ENCODE results near the gene ACBD7. TPM values are rescaled to one million over a fixed set of nuclear protein-coding genes. Genes with fewer than 3 reads are reported as not detected.

The ACBD7 gene
- total RNA-seq, 1 experiment from 2014 or later, result 1.8 TPM

- in situ Hi-C loops (cut with HindIII; ENCODE audit: low pct_unique_long_range_greater_than_20kb, low sequenced_read_pairs) (no loop called here), intact Hi-C loops (cut with micrococcal nuclease; ENCODE audit: unreplicated experiment) (no loop called here)
- DNase-seq (ENCODE audit: low read depth, low spot score) (no peak), ATAC-seq (no peak)
- POLR2A ChIA-PET, result no interaction called here
- no peaks in the 10 kb centered on the region for H3K4me1 ChIP-seq (ENCODE audit: control insufficient read depth, insufficient read depth, low read length)
- H3K36me3 ChIP-seq (ENCODE audit: control insufficient read depth, insufficient read depth, low read length), result no peaks in the 10 kb centered on the region
- no TSS peak for BruUV-seq (replicated peaks)
- TF ChIP-seq SIN3A (IDR thresholded peaks at IDR 0.05; ENCODE audit: borderline replicate concordance, insufficient read depth, low read depth, low read length), result no peak
- no peak for TF ChIP-seq REST (IDR thresholded peaks at IDR 0.05; ENCODE audit: insufficient read depth in 1 of 2, low read depth in 2 of 2, low read length in 1 of 2)
- TF ChIP-seq POLR2AphosphoS5 (IDR thresholded peaks at IDR 0.05; ENCODE audit: low read depth, low read length), result no peak
- TF ChIP-seq TCF7L2 (IDR thresholded peaks at IDR 0.05; ENCODE audit: low read depth, low read length), result no peak
- no peak for TF ChIP-seq CTCF (IDR thresholded peaks at IDR 0.05)
- CTCF ChIA-PET, result no interaction called here
- H3K4me3 ChIP-seq (ENCODE audit: low read depth in 2 of 2, low read length in 2 of 2), result no peak overlapping the region
- H3K27me3 ChIP-seq (ENCODE audit: control insufficient read depth, insufficient read depth, low read length), result no peaks in the 10 kb centered on the region
- H3K27ac ChIP-seq (ENCODE audit: low read length), result no peak overlapping the region
- H3K9me3 ChIP-seq (ENCODE audit: control insufficient read depth, insufficient read depth, low read depth, low read length), result no peaks in the 10 kb centered on the region
Measured at GRCh38 chr10:15046626-15047025, 42.0 kb downstream of the ACBD7 start.

- POLR2A ChIA-PET, result no interaction called here
Measured at GRCh38 chr10:15045380-15045779, 43.2 kb downstream of the ACBD7 start.

More at GRCh38 chr10:15045380-15045779, 43.2 kb downstream of the ACBD7 start:
- no peaks in the 10 kb centered on the region for H3K9me3 ChIP-seq (ENCODE audit: control insufficient read depth, insufficient read depth, low read depth, low read length)
- TF ChIP-seq REST (IDR thresholded peaks at IDR 0.05; ENCODE audit: insufficient read depth in 1 of 2, low read depth in 2 of 2, low read length in 1 of 2), result no peak
- no peak for TF ChIP-seq SIN3A (IDR thresholded peaks at IDR 0.05; ENCODE audit: borderline replicate concordance, insufficient read depth, low read depth, low read length)
- no peak for TF ChIP-seq TCF7L2 (IDR thresholded peaks at IDR 0.05; ENCODE audit: low read depth, low read length)
- TF ChIP-seq POLR2AphosphoS5 (IDR thresholded peaks at IDR 0.05; ENCODE audit: low read depth, low read length), result no peak
- TF ChIP-seq CTCF (IDR thresholded peaks at IDR 0.05), result no peak
- CTCF ChIA-PET, result no interaction called here
- H3K27me3 ChIP-seq (ENCODE audit: control insufficient read depth, insufficient read depth, low read length), result no peaks in the 10 kb centered on the region
- intact Hi-C loops (cut with micrococcal nuclease; ENCODE audit: unreplicated experiment), result no loop called here
- H3K4me1 ChIP-seq (ENCODE audit: control insufficient read depth, insufficient read depth, low read length), result no peaks in the 10 kb centered on the region
- no peak overlapping the region for H3K4me3 ChIP-seq (ENCODE audit: low read depth in 2 of 2, low read length in 2 of 2)
- DNase-seq (ENCODE audit: low read depth, low spot score) (no peak), ATAC-seq (no peak)
- H3K27ac ChIP-seq (ENCODE audit: low read length), result no peak overlapping the region
- in situ Hi-C loops (cut with HindIII; ENCODE audit: low pct_unique_long_range_greater_than_20kb, low sequenced_read_pairs), result no loop called here
- no peaks in the 10 kb centered on the region for H3K36me3 ChIP-seq (ENCODE audit: control insufficient read depth, insufficient read depth, low read length)
- BruUV-seq (replicated peaks), result no TSS peak

Measured in Panc1 (cell line).